Measurements from ENCODE around the gene CELF4.

- TF ChIP-seq CTCF (IDR thresholded peaks at IDR 0.05) (no peak), POLR2A (IDR thresholded peaks at IDR 0.05) (no peak)
Observed at GRCh38 chr18:37368110-37368954, 197.3 kb downstream of the CELF4 start.

Data from body of pancreas (tissue), 4 donors.